Measurements from ENCODE around the gene PIH1D1.
A peak's percentile ranks its signal among the peaks of the same experiment; 100 is the strongest.
"Not testable (repeated sequence)": the region's sequence is repeated elsewhere in the genome, so short reads cannot be mapped to it uniquely, and the experiment has no call there.

Gene PIH1D1

GRCh38 chr19:49453013-49453756 is 1.6 kb upstream of the PIH1D1 start, which contains the start of gene ALDH16A1:
Gene ALDH16A1 (plus strand): TSS chr19:49453225. CDS start chr19:49453332, 107 bp downstream.
- peak; percentile 96 for DNase-seq

GRCh38 chr19:49450405-49450804 is 1.2 kb downstream of the PIH1D1 start:
- no peak for DNase-seq

- DNase-seq, result no peak
Measured at GRCh38 chr19:49448432-49448786, 3.2 kb downstream of the PIH1D1 start.

GRCh38 chr19:49447485-49448431 is 3.9 kb downstream of the PIH1D1 start:
- no peak for DNase-seq

GRCh38 chr19:49445997-49446396 is 5.6 kb downstream of the PIH1D1 start:
- no peak for DNase-seq

- not testable (repeated sequence) for DNase-seq
Measured at GRCh38 chr19:49444100-49444700, 7.4 kb downstream of the PIH1D1 start.

- DNase-seq, result peak; percentile 94
Measured at GRCh38 chr19:49443366-49444099, 8.1 kb downstream of the PIH1D1 start.

- DNase-seq, result peak; percentile 39
Measured at GRCh38 chr19:49442771-49443365, 8.7 kb downstream of the PIH1D1 start.

GRCh38 chr19:49442354-49442753 is 9.3 kb downstream of the PIH1D1 start:
- DNase-seq, result no peak

GRCh38 chr19:49441960-49442350 is 9.7 kb downstream of the PIH1D1 start:
- no peak for DNase-seq

GRCh38 chr19:49441210-49441959 is 10.2 kb downstream of the PIH1D1 start, which contains the start of gene SLC17A7:
Gene SLC17A7 (minus strand): TSS chr19:49441527. CDS start chr19:49441379, 148 bp downstream.
- DNase-seq, result no peak

- no peak for DNase-seq
Measured at GRCh38 chr19:49440439-49441209, 11.0 kb downstream of the PIH1D1 start.

- DNase-seq, result no peak
Measured at GRCh38 chr19:49439836-49440235, 11.8 kb downstream of the PIH1D1 start.

GRCh38 chr19:49438261-49438660 is 13.4 kb downstream of the PIH1D1 start:
- no peak for DNase-seq

GRCh38 chr19:49437231-49437630 is 14.4 kb downstream of the PIH1D1 start:
- DNase-seq, result no peak

GRCh38 chr19:49436381-49437017 is 15.1 kb downstream of the PIH1D1 start:
- DNase-seq, result no peak

- no peak for DNase-seq
Measured at GRCh38 chr19:49435670-49436069, 15.9 kb downstream of the PIH1D1 start.

GRCh38 chr19:49434907-49435583 is 16.6 kb downstream of the PIH1D1 start:
- no peak for DNase-seq

- DNase-seq, result no peak
Measured at GRCh38 chr19:49433240-49433901, 18.2 kb downstream of the PIH1D1 start.
